GM12875 (cell line): ENCODE data around the gene PDZRN3.

Source experiments
- H3K4me3 ChIP-seq: one replicate; pipeline ENCODE4 v1.5.1; 2011; ENCODE audit warnings: low read depth, low read length, control low read depth
- TF ChIP-seq, protein P1 (sequence below): IDR thresholded peaks from 2 replicates; pipeline ENCODE4 v1.5.1; 2011; ENCODE audit warnings: low read depth, mild to moderate bottlenecking, control low read depth, inconsistent platforms, low read length, moderate library complexity, borderline replicate concordance; ENCODE audit not compliant: insufficient read depth

Gene PDZRN3

DNA sequence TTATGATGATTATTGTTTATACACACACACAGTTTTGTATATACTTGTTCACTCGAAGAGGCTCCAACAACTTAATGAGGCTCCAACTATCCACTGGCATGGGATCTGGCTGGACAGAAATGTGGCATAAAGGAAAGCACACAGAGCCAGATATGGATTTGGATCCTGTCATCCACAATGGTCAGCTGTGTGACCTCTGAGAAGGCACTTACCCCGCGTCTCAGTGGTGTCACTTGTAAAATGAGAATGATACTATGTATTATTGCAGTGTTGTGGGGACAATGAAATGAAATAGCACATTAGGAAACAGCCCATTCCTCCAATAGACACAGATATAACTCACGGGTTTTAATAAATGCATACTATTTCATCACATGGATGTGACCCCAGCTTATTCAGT is 42.2 kb downstream of the PDZRN3 start:
- TF ChIP-seq, protein P1, sequence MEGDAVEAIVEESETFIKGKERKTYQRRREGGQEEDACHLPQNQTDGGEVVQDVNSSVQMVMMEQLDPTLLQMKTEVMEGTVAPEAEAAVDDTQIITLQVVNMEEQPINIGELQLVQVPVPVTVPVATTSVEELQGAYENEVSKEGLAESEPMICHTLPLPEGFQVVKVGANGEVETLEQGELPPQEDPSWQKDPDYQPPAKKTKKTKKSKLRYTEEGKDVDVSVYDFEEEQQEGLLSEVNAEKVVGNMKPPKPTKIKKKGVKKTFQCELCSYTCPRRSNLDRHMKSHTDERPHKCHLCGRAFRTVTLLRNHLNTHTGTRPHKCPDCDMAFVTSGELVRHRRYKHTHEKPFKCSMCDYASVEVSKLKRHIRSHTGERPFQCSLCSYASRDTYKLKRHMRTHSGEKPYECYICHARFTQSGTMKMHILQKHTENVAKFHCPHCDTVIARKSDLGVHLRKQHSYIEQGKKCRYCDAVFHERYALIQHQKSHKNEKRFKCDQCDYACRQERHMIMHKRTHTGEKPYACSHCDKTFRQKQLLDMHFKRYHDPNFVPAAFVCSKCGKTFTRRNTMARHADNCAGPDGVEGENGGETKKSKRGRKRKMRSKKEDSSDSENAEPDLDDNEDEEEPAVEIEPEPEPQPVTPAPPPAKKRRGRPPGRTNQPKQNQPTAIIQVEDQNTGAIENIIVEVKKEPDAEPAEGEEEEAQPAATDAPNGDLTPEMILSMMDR: no peak
- no peak overlapping the region for H3K4me3 ChIP-seq

DNA sequence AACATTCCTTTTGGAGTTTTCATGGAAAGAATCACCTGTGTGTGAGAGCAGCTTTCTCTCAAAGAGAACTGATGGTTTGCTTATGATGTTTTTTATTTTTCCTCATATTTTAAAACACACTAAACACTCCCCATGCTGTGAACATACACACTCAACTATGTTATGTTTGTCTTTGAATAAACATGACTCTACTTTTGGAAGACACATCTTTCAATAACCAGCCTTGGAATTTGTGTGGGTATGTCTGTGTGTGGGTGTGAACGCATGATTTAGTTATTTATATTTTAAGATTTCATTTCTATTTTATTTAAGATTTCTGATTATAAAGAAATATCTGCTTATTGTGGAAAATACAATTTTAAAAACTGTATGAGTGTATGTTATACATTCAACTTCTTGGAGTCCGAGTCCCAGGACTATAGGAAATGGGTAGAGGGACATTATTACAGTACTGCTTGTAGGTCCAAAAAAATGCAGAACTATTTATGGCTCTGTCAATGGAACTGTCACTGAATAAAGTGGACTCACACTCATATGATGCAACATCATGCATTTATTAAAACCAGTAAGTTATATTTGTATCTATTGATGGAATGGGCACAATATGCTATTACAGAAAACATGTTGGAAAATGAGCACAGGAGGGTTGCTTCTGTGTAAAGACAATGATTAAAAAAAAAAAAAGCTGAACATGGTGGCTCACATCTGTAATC is 43.5 kb downstream of the PDZRN3 start:
- no peak overlapping the region for H3K4me3 ChIP-seq
- TF ChIP-seq, protein P1: no peak

DNA sequence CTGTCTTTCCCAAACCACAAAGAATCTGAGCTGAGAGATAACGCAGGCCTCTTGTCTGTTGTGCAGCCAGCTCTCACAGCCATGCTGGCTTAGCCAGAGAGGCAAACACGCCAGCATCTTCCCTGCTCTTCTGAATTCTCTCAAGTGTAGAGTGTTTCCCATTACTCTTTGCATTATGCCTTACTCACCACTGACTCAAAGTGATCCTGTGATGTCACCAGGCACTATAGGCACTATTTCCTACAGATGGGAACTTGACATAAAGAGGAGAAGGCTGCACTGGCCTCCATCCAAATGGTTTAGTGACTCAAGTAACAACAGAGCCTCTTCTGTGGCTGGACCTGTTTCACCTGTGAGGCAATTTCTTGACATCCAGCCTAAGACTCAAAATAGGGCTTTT is 44.4 kb downstream of the PDZRN3 start:
- no peak overlapping the region for H3K4me3 ChIP-seq
- TF ChIP-seq, protein P1: no peak

DNA sequence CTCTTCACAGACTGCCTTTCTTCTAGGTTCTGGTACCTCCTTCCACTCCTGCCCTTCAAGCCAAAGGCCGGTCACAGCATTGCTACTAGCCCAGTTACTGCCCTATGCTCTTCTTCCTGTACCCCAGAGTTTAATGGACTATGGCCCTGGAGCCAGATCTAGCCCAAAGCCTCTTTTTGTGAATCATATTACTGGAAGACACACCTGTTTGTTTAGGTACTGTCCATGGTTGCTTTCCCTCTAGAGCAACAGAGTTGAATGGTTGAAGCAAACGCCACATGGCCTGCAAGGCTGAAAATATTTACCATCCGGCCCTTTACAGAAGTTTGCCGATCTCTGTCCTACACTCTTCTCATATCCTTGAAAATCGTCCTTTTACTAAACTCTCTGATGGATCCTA is 47.0 kb downstream of the PDZRN3 start:
- no peak overlapping the region for H3K4me3 ChIP-seq

DNA sequence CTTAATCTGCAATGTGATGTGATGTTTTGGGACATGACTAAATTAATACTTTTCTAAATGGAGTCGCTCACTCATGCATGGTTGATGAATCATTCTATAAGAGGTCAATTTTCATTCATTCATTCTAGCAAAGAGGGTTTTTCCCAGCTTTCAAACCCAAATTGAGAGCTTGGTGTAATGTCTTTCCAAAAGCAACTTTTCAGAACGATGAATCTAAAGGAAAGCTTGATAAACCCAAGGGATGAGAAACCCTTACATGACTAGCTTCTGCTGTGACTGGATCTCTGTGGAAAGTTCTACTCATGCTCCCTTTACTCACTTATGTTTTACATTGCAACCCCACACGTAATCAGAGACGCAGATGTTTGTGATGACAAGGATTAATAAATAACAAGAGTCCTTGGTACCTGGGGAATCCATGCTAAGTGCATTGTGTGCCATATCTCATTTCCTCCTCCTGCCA is 47.7 kb downstream of the PDZRN3 start:
- TF ChIP-seq, protein P1: no peak
- H3K4me3 ChIP-seq: no peak overlapping the region

More for the DNA sequence above, 47.0 kb downstream of the PDZRN3 start:
- TF ChIP-seq, protein P1: no peak

DNA sequence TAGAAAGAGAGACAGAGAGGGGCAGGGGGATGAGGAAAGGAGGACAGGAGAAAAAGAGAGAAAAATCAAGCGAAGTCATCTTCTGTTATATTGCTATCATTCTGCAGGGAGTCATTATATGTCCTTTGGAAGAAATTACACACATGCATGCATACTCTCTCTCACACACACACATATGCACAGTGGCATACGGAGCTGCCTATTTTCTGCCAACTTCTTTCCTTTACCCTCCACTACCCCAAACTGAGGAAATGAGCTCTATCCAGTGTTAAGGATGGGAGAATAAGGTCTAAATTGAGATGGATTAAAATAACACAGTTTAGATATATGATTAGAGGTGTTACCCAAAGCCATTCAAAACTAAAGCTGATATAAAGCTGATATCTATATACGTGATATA is 48.8 kb downstream of the PDZRN3 start:
- no peak overlapping the region for H3K4me3 ChIP-seq
- TF ChIP-seq, protein P1: no peak

DNA sequence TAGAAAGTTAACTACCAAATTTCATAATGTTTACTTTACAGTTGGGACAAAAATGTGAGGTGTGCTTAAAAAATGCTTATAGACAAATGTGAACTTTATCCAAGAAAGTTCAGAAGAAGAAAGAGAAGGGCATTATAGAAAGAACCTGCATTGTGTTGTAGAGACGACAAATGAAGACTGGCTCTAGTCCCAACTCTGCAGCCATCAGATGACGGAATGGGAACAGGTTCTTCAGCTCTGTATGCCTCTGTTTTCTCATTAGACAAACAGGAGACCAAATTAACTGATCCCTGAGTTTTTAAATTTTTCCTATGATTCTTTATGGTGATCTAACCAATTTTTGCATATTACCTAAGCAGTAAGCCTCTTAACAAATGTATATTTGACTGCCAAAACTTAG is 49.2 kb downstream of the PDZRN3 start:
- no peak overlapping the region for H3K4me3 ChIP-seq
- TF ChIP-seq, protein P1: no peak
